Fibroblast of lung (primary cell): ENCODE data around the gene PEPD. TPM values are rescaled to one million over a fixed set of nuclear protein-coding genes. Genes with fewer than 3 reads are reported as not detected.
A peak's percentile ranks its signal among the peaks of the same experiment; 100 is the strongest.

ENCODE experiments used
- DNase-seq, 2 donors: peaks; one replicate each; pipeline versions ENCODE4 v3.0.0 to v3.0.0-alpha.2; 2010; ENCODE audit warnings: low read depth in 2 of 2
- H2AFZ ChIP-seq: 2 replicates; pipeline ENCODE4 v1.5.1; 2012; ENCODE audit warnings: low read length, control low read depth, inconsistent platforms
- H3K27ac ChIP-seq: 2 replicates; pipeline ENCODE4 v1.5.1; 2011; ENCODE audit warnings: low read length, control low read depth; ENCODE audit not compliant: insufficient read depth
- H3K27me3 ChIP-seq: 2 replicates; pipeline ENCODE4 v1.5.1; 2011; ENCODE audit warnings: mild to moderate bottlenecking, low read length; ENCODE audit not compliant: control insufficient read depth, insufficient read depth
- H3K36me3 ChIP-seq: 2 replicates; pipeline ENCODE4 v1.5.1; 2011; ENCODE audit warnings: low read length; ENCODE audit not compliant: control insufficient read depth, insufficient read depth
- H3K4me1 ChIP-seq: 2 replicates; pipeline ENCODE4 v1.5.1; 2011; ENCODE audit warnings: low read length; ENCODE audit not compliant: control insufficient read depth, insufficient read depth; ENCODE audit errors: extremely low read depth
- H3K4me2 ChIP-seq: 2 replicates; pipeline ENCODE4 v1.5.1; 2011; ENCODE audit warnings: low read length, control low read depth; ENCODE audit not compliant: insufficient read depth; ENCODE audit errors: extremely low read depth
- H3K4me3 ChIP-seq, 4 experiments: fragments of 200-600 bp in 1 of 4; sonication (generic) in 1 of 4; replicated peaks in 1 of 4; 2 replicates each; pipeline ENCODE4 v1.5.1; 2011 to 2016; ENCODE audit warnings: low read length in 4 of 4, low read depth in 3 of 4, mild to moderate bottlenecking in 3 of 4, control low read depth in 2 of 4, inconsistent platforms in 1 of 4, mixed read lengths in 1 of 4; ENCODE audit not compliant: insufficient read depth in 1 of 4; ENCODE audit errors: control extremely low read depth in 1 of 4
- H3K79me2 ChIP-seq: 2 replicates; pipeline ENCODE4 v1.5.1; 2012; ENCODE audit warnings: mild to moderate bottlenecking, low read length, inconsistent platforms; ENCODE audit not compliant: control insufficient read depth, insufficient read depth
- H3K9ac ChIP-seq: 2 replicates; pipeline ENCODE4 v1.5.1; 2011; ENCODE audit warnings: mild to moderate bottlenecking, low read length, control low read depth; ENCODE audit not compliant: insufficient read depth
- H3K9me3 ChIP-seq: 2 replicates; pipeline ENCODE4 v1.5.1; 2012; ENCODE audit warnings: low read depth, low read length; ENCODE audit not compliant: control insufficient read depth, insufficient read depth
- H4K20me1 ChIP-seq: 2 replicates; pipeline ENCODE4 v1.5.1; 2011; ENCODE audit warnings: low read length; ENCODE audit not compliant: control insufficient read depth, insufficient read depth; ENCODE audit errors: extremely low read depth
- EZH2 ChIP-seq: IDR thresholded peaks from 2 replicates; pipeline ENCODE4 v1.5.1; 2012; ENCODE audit warnings: low read length, control low read depth, mild to moderate bottlenecking; ENCODE audit errors: missing control alignments
- polyA plus RNA-seq, 2 donors: library from polyadenylated mRNA; depleted of rRNA in 1 of 2; stranded (reverse) in 1 of 2; unstranded in 1 of 2; fragments of >200 nt; gene quantifications; 2 replicates each; pipeline ENCODE4 v1.2.1, GENCODE V29; 2011 to 2012; ENCODE audit warnings: missing spikeins in 1 of 2
- total RNA-seq: library from RNA; depleted of rRNA; stranded (reverse); fragments of >200 nt; gene quantifications from 2 replicates; pipeline ENCODE4 v1.2.1, GENCODE V29; 2014
- TF ChIP-seq, protein P1 (sequence below), 2 donors: IDR thresholded peaks in 1 of 2; conservative IDR thresholded peaks in 1 of 2; 1 replicate in 1 of 2; 2 replicates in 1 of 2; pipeline ENCODE4 v1.5.1; 2011 to 2012; ENCODE audit warnings: low read length in 2 of 2, control low read depth in 1 of 2, inconsistent platforms in 1 of 2, low read depth in 1 of 2, mild to moderate bottlenecking in 1 of 2

PEPD gene
- total and polyA plus RNA-seq, 2 donors (not counting 1 experiment from before 2014, with no cell fraction given), result 59.8 to 81.9 TPM

- Histone ChIP-seq H3K36me3 (no peaks in the 10 kb centered on the region), H3K27me3 (no peaks in the 10 kb centered on the region), H3K79me2 (no peaks in the 10 kb centered on the region), H3K9me3 (no peaks in the 10 kb centered on the region), H2AFZ (no peak overlapping the region), H3K4me2 (no peak overlapping the region), H4K20me1 (no peaks in the 10 kb centered on the region), H3K9ac (no peak overlapping the region), H3K27ac (no peak overlapping the region), H3K4me1 (no peaks in the 10 kb centered on the region), H3K4me3 (no peak overlapping the region)
- TF ChIP-seq, protein P1, sequence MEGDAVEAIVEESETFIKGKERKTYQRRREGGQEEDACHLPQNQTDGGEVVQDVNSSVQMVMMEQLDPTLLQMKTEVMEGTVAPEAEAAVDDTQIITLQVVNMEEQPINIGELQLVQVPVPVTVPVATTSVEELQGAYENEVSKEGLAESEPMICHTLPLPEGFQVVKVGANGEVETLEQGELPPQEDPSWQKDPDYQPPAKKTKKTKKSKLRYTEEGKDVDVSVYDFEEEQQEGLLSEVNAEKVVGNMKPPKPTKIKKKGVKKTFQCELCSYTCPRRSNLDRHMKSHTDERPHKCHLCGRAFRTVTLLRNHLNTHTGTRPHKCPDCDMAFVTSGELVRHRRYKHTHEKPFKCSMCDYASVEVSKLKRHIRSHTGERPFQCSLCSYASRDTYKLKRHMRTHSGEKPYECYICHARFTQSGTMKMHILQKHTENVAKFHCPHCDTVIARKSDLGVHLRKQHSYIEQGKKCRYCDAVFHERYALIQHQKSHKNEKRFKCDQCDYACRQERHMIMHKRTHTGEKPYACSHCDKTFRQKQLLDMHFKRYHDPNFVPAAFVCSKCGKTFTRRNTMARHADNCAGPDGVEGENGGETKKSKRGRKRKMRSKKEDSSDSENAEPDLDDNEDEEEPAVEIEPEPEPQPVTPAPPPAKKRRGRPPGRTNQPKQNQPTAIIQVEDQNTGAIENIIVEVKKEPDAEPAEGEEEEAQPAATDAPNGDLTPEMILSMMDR (conservative IDR thresholded peaks at IDR 0.05 in 1 of 2, IDR thresholded peaks at IDR 0.05 in 1 of 2; ENCODE audit: low read depth in 1 of 2, low read length in 2 of 2), result no peak
- TF ChIP-seq EZH2, result no peak
- no peak for DNase-seq
These were observed 45.4 kb downstream of the PEPD start for GRCh38 chr19:33476151-33476707.

GRCh38 chr19:33473653-33474305 lies 47.8 kb downstream of the PEPD start:
- H3K9me3 ChIP-seq, result no peaks in the 10 kb centered on the region
- H3K79me2 ChIP-seq, result no peaks in the 10 kb centered on the region
- H3K27me3 ChIP-seq, result no peaks in the 10 kb centered on the region
- peak overlapping the region; percentile 34 for H3K27ac ChIP-seq
- no peak overlapping the region for H3K4me2 ChIP-seq
- H3K9ac ChIP-seq, result no peak overlapping the region
- H3K4me1 ChIP-seq, result no peaks in the 10 kb centered on the region
- H3K36me3 ChIP-seq, result no peaks in the 10 kb centered on the region
- TF ChIP-seq, protein P1 (conservative IDR thresholded peaks at IDR 0.05 in 1 of 2, IDR thresholded peaks at IDR 0.05 in 1 of 2; ENCODE audit: low read depth in 1 of 2, low read length in 2 of 2), result no peak
- no peak for TF ChIP-seq EZH2
- no peak overlapping the region for H2AFZ ChIP-seq
- no peak overlapping the region for H3K4me3 ChIP-seq
- peak in 1 of 2 donors; percentile 75 for DNase-seq
- H4K20me1 ChIP-seq, result no peaks in the 10 kb centered on the region

DNA sequence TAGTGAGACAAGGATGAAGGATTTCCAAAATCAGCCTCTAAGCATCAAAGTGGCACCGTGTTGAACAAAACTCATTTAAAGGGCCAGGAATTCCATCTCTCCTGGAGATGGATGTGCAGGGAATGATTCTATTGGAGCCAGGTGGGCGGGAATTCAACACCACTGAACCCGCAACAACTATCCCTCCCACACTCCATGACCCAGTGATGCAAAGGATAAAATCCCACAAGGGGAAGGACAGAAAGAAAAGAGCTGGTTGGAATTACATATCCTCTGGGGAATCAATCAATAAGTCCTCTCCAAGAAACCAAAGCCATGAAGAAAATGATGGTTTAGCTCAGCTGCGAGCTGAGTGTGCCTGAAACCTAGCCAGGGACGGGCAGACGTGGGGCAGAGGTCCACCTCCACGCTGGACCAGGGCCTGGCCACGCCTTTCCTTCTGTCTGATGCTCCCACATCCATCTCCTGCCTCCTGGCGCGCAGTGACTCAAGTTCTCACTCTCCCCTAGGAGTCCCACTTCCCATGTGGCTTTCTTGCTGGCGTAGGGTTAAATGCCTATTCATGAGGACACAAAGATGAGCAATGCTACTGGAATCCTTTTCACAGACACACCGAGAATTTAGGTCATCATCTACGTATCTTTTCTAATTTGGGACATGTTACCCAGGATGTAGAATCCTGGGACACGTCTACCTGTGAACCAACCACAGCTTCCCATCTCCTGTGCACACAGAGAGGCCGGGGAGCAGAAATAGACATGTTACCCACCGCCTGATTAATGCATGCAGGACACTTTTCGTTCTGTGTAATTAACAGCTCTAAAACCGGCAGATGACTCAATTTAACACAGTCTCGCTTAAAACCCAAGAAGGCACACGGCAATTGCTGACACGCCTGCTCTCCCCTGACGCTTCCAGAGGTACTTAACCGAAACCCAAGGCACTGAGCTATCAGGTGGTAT lies 48.6 kb downstream of the PEPD start:
- H3K36me3 ChIP-seq, result no peaks in the 10 kb centered on the region
- H3K9me3 ChIP-seq, result no peaks in the 10 kb centered on the region
- DNase-seq, result peak; percentile 78 to 99
- H3K9ac ChIP-seq, result no peak overlapping the region
- no peak for TF ChIP-seq EZH2
- TF ChIP-seq, protein P1 (conservative IDR thresholded peaks at IDR 0.05 in 1 of 2, IDR thresholded peaks at IDR 0.05 in 1 of 2; ENCODE audit: low read depth in 1 of 2, low read length in 2 of 2), result no peak
- no peaks in the 10 kb centered on the region for H3K4me1 ChIP-seq
- H3K79me2 ChIP-seq, result no peaks in the 10 kb centered on the region
- no peak overlapping the region for H2AFZ ChIP-seq
- H3K27me3 ChIP-seq, result no peaks in the 10 kb centered on the region
- no peaks in the 10 kb centered on the region for H4K20me1 ChIP-seq
- no peak overlapping the region for H3K4me2 ChIP-seq
- H3K27ac ChIP-seq, result peak overlapping the region; percentile 34
- H3K4me3 ChIP-seq, result no peak overlapping the region
